ENCODE results near the gene DDX56.

The DDX56 gene

GRCh38 chr7:44538798-44539668, 34.7 kb downstream of the DDX56 start:
- Histone ChIP-seq H3K4me3 (ENCODE audit: low read length) (no peak overlapping the region), H3K27ac (ENCODE audit: low read depth, low read length) (no peak overlapping the region), H3K9me2 (replicated peaks; ENCODE audit: control insufficient read depth, low read length) (no peaks in the 10 kb centered on the region), H3K36me3 (ENCODE audit: control insufficient read depth, low read length) (no peaks in the 10 kb centered on the region), H3F3A (ENCODE audit: control insufficient read depth, insufficient read depth) (no peaks in the 10 kb centered on the region), H3K79me2 (ENCODE audit: control insufficient read depth, low read length) (no peaks in the 10 kb centered on the region), H3K4me1 (ENCODE audit: control insufficient read depth, low read length) (no peaks in the 10 kb centered on the region), H3K9me3 (ENCODE audit: control insufficient read depth, insufficient read depth, low read length) (no peaks in the 10 kb centered on the region), H3K4me2 (ENCODE audit: low read length) (no peak overlapping the region), H4K20me1 (ENCODE audit: control insufficient read depth, insufficient read depth, low read depth, low read length) (no peaks in the 10 kb centered on the region), H3K27me3 (ENCODE audit: control insufficient read depth, low read length) (no peaks in the 10 kb centered on the region)
- TF ChIP-seq EZH2phosphoT487 (IDR thresholded peaks at IDR 0.05; ENCODE audit: borderline replicate concordance, low read length) (no peak), CTCF (IDR thresholded peaks at IDR 0.05; ENCODE audit: low read depth, low read length, poor library complexity, severe bottlenecking) (no peak)

- no peak overlapping the region for H3K4me2 ChIP-seq (ENCODE audit: low read length)
- H4K20me1 ChIP-seq (ENCODE audit: control insufficient read depth, insufficient read depth, low read depth, low read length), result no peaks in the 10 kb centered on the region
- H3K9me3 ChIP-seq (ENCODE audit: control insufficient read depth, insufficient read depth, low read length), result no peaks in the 10 kb centered on the region
- H3K27me3 ChIP-seq (ENCODE audit: control insufficient read depth, low read length), result no peaks in the 10 kb centered on the region
- no peak overlapping the region for H3K4me3 ChIP-seq (ENCODE audit: low read length)
- H3K79me2 ChIP-seq (ENCODE audit: control insufficient read depth, low read length), result no peaks in the 10 kb centered on the region
- no peaks in the 10 kb centered on the region for H3K9me2 ChIP-seq (replicated peaks; ENCODE audit: control insufficient read depth, low read length)
- no peaks in the 10 kb centered on the region for H3K4me1 ChIP-seq (ENCODE audit: control insufficient read depth, low read length)
- H3F3A ChIP-seq (ENCODE audit: control insufficient read depth, insufficient read depth), result no peaks in the 10 kb centered on the region
- TF ChIP-seq CTCF (IDR thresholded peaks at IDR 0.05; ENCODE audit: low read depth, low read length, poor library complexity, severe bottlenecking), result no peak
- no peak for TF ChIP-seq EZH2phosphoT487 (IDR thresholded peaks at IDR 0.05; ENCODE audit: borderline replicate concordance, low read length)
- H3K36me3 ChIP-seq (ENCODE audit: control insufficient read depth, low read length), result no peaks in the 10 kb centered on the region
- H3K27ac ChIP-seq (ENCODE audit: low read depth, low read length), result no peak overlapping the region
Observed at GRCh38 chr7:44538093-44538797, 35.5 kb downstream of the DDX56 start.

DNA sequence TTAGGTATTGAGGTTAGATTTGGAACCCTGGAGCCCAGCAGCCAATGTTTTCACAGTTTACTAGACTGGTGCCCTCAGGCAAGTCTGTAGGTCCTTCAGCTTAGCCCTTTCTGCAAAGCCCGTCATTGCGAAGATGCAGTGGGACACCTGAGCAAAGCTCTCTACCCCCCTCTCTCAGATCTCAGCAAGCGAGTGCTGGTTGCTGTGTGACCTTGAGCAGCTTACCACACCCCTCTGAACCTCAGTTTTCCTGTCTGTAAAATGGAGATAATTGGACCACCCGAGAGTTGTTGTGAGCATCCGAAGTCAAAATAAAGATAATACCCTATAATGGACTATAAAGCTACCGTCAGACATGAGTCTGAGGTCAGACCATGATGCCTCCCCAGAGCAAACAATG, 36.3 kb downstream of the DDX56 start:
- H3K27me3 ChIP-seq (ENCODE audit: control insufficient read depth, low read length), result no peaks in the 10 kb centered on the region
- H3K4me2 ChIP-seq (ENCODE audit: low read length), result no peak overlapping the region
- H3K27ac ChIP-seq (ENCODE audit: low read depth, low read length), result no peak overlapping the region
- no peaks in the 10 kb centered on the region for H3K36me3 ChIP-seq (ENCODE audit: control insufficient read depth, low read length)
- no peak overlapping the region for H3K4me3 ChIP-seq (ENCODE audit: low read length)
- no peaks in the 10 kb centered on the region for H3F3A ChIP-seq (ENCODE audit: control insufficient read depth, insufficient read depth)
- H3K79me2 ChIP-seq (ENCODE audit: control insufficient read depth, low read length), result no peaks in the 10 kb centered on the region
- H3K9me2 ChIP-seq (replicated peaks; ENCODE audit: control insufficient read depth, low read length), result no peaks in the 10 kb centered on the region
- no peaks in the 10 kb centered on the region for H3K9me3 ChIP-seq (ENCODE audit: control insufficient read depth, insufficient read depth, low read length)
- H3K4me1 ChIP-seq (ENCODE audit: control insufficient read depth, low read length), result no peaks in the 10 kb centered on the region
- no peaks in the 10 kb centered on the region for H4K20me1 ChIP-seq (ENCODE audit: control insufficient read depth, insufficient read depth, low read depth, low read length)
- no peak for TF ChIP-seq EZH2phosphoT487 (IDR thresholded peaks at IDR 0.05; ENCODE audit: borderline replicate concordance, low read length)
- no peak for TF ChIP-seq CTCF (IDR thresholded peaks at IDR 0.05; ENCODE audit: low read depth, low read length, poor library complexity, severe bottlenecking)
